ENCODE measurements around the gene SUSD1. TPM values are rescaled to one million over a fixed set of nuclear protein-coding genes. Genes with fewer than 3 reads are reported as not detected.
"Not testable (repeated sequence)": the region's sequence is repeated elsewhere in the genome, so short reads cannot be mapped to it uniquely, and the experiment has no call there.

SUSD1 gene
- 5.2 and 6.3 TPM in 2 replicates for total RNA-seq (2014; rRNA removed; shearing (Covaris generic))
- 1.7 and 11.6 TPM in 2 replicates for polyA plus RNA-seq (2014; cell fraction: nucleus; rRNA removed)

- no peak for DNase-seq (ENCODE audit: extremely low read depth, low read depth)
These were observed at the start of gene SUSD1 for GRCh38 chr9:112174965-112175795. SUSD1 (minus strand) TSS chr9:112175297; CDS start chr9:112175235, 62 bp downstream.

GRCh38 chr9:112224401-112225289 lies 49.5 kb upstream of the SUSD1 start:
- no peak for DNase-seq (ENCODE audit: extremely low read depth, low read depth)

GRCh38 chr9:112218908-112219307 lies 43.8 kb upstream of the SUSD1 start:
- DNase-seq (ENCODE audit: extremely low read depth, low read depth): no peak

- DNase-seq (ENCODE audit: extremely low read depth, low read depth): no peak
These were observed 37.8 kb upstream of the SUSD1 start for GRCh38 chr9:112212926-112213325.

GRCh38 chr9:112207451-112207850 lies 32.4 kb upstream of the SUSD1 start:
- no peak for DNase-seq (ENCODE audit: extremely low read depth, low read depth)

GRCh38 chr9:112203536-112203935 lies 28.4 kb upstream of the SUSD1 start:
- no peak for DNase-seq (ENCODE audit: extremely low read depth, low read depth)

GRCh38 chr9:112200711-112201110 lies 25.6 kb upstream of the SUSD1 start:
- DNase-seq (ENCODE audit: extremely low read depth, low read depth): no peak

GRCh38 chr9:112198646-112199045 lies 23.5 kb upstream of the SUSD1 start:
- no peak for DNase-seq (ENCODE audit: extremely low read depth, low read depth)

- no peak for DNase-seq (ENCODE audit: extremely low read depth, low read depth)
These were observed 19.9 kb upstream of the SUSD1 start for GRCh38 chr9:112194969-112195431.

GRCh38 chr9:112193572-112194288 lies 18.6 kb upstream of the SUSD1 start:
- no peak for DNase-seq (ENCODE audit: extremely low read depth, low read depth)

- not testable (repeated sequence) for DNase-seq (ENCODE audit: extremely low read depth, low read depth)
These were observed 15.2 kb upstream of the SUSD1 start for GRCh38 chr9:112190320-112190719.

GRCh38 chr9:112188884-112189283 lies 13.8 kb upstream of the SUSD1 start:
- DNase-seq (ENCODE audit: extremely low read depth, low read depth): no peak

GRCh38 chr9:112187404-112187803 lies 12.3 kb upstream of the SUSD1 start:
- DNase-seq (ENCODE audit: extremely low read depth, low read depth): no peak

- DNase-seq (ENCODE audit: extremely low read depth, low read depth): no peak
These were observed 11.6 kb upstream of the SUSD1 start for GRCh38 chr9:112186695-112187094.

- DNase-seq (ENCODE audit: extremely low read depth, low read depth): no peak
These were observed 9.8 kb upstream of the SUSD1 start for GRCh38 chr9:112184946-112185345.

- no peak for DNase-seq (ENCODE audit: extremely low read depth, low read depth)
These were observed 9.1 kb upstream of the SUSD1 start for GRCh38 chr9:112184221-112184620.

- DNase-seq (ENCODE audit: extremely low read depth, low read depth): no peak
These were observed 5.3 kb upstream of the SUSD1 start for GRCh38 chr9:112180387-112180881.

- DNase-seq (ENCODE audit: extremely low read depth, low read depth): no peak
These were observed 4.7 kb upstream of the SUSD1 start for GRCh38 chr9:112179816-112180215.

- DNase-seq (ENCODE audit: extremely low read depth, low read depth): no peak
These were observed 1.4 kb upstream of the SUSD1 start for GRCh38 chr9:112176524-112176923.

GRCh38 chr9:112175796-112176315 lies 759 bp upstream of the SUSD1 start:
- no peak for DNase-seq (ENCODE audit: extremely low read depth, low read depth)

Measured in NCI-H460 (cell line).